Liver (tissue), 9 donors: ENCODE data around the gene ETV3L. TPM values are rescaled to one million over a fixed set of nuclear protein-coding genes. Genes with fewer than 3 reads are reported as not detected.

Source experiments
- DNase-seq: peaks from one replicate; pipeline ENCODE4 v3.0.0-alpha.2; 2017; ENCODE audit warnings: low spot score
- H3K27ac ChIP-seq, 2 donors: one replicate each; pipeline ENCODE4 v1.7.0; 2013; ENCODE audit warnings: inconsistent platforms in 2 of 2, low read length in 2 of 2, control low read depth in 1 of 2, low read depth in 1 of 2, mild to moderate bottlenecking in 1 of 2
- H3K27me3 ChIP-seq, 4 donors: one replicate each; pipeline versions ENCODE4 v1.6.1 to v1.7.0; 2013; ENCODE audit warnings: low read length in 3 of 4, inconsistent platforms in 1 of 4, mild to moderate bottlenecking in 1 of 4, moderate library complexity in 1 of 4; ENCODE audit not compliant: control insufficient read depth in 4 of 4, insufficient read depth in 4 of 4
- H3K36me3 ChIP-seq, 4 donors: one replicate each; pipeline versions ENCODE4 v1.6.1 to v1.7.0; 2013; ENCODE audit warnings: low read length in 3 of 4, mild to moderate bottlenecking in 3 of 4, low read depth in 1 of 4, moderate library complexity in 1 of 4; ENCODE audit not compliant: control insufficient read depth in 4 of 4, insufficient read depth in 3 of 4
- H3K4me1 ChIP-seq, 4 donors: one replicate each; pipeline versions ENCODE4 v1.6.1 to v1.7.0; 2013; ENCODE audit warnings: low read length in 3 of 4, mild to moderate bottlenecking in 3 of 4, moderate library complexity in 1 of 4; ENCODE audit not compliant: control insufficient read depth in 4 of 4, insufficient read depth in 4 of 4
- H3K4me3 ChIP-seq, 3 donors: one replicate each; pipeline versions ENCODE4 v1.6.1 to v1.7.0; 2013; ENCODE audit warnings: low read length in 3 of 3, control low read depth in 1 of 3, low read depth in 1 of 3, mild to moderate bottlenecking in 1 of 3
- H3K9ac ChIP-seq, 2 donors: one replicate each; pipeline ENCODE4 v1.7.0; 2013; ENCODE audit warnings: low read length in 2 of 2, mild to moderate bottlenecking in 2 of 2, moderate library complexity in 2 of 2, control low read depth in 1 of 2, low read depth in 1 of 2
- H3K9me3 ChIP-seq, 4 donors: one replicate each; pipeline versions ENCODE4 v1.6.1 to v1.7.0; 2013; ENCODE audit warnings: low read length in 3 of 4; ENCODE audit not compliant: control insufficient read depth in 4 of 4
- CTCF ChIP-seq: fragments of 150-350 bp; IDR thresholded peaks from 2 replicates; pipeline ENCODE4 v1.5.1; 2017; ENCODE audit warnings: improper control_type of control experiment, low read depth, low read length; ENCODE audit not compliant: missing input control
- EGR1 ChIP-seq, 2 donors: IDR thresholded peaks; 2 replicates each; pipeline ENCODE4 v1.6.1; 2016 to 2018; ENCODE audit warnings: antibody characterized with exemption in 2 of 2, low read depth in 2 of 2
- FOXA1 ChIP-seq: IDR thresholded peaks from 2 replicates; pipeline ENCODE4 v1.6.1; 2016; ENCODE audit warnings: antibody characterized with exemption
- FOXA2 ChIP-seq: IDR thresholded peaks from 2 replicates; pipeline ENCODE4 v1.6.1; 2016; ENCODE audit warnings: antibody characterized with exemption
- HNF4A ChIP-seq, 2 donors: conservative IDR thresholded peaks; 2 replicates each; pipeline ENCODE4 v1.6.1; 2016; ENCODE audit warnings: antibody characterized with exemption in 2 of 2, mild to moderate bottlenecking in 2 of 2
- HNF4G ChIP-seq: IDR thresholded peaks from 2 replicates; pipeline ENCODE4 v1.6.1; 2016; ENCODE audit warnings: antibody characterized with exemption
- JUND ChIP-seq, 2 donors: IDR thresholded peaks; 2 replicates each; pipeline ENCODE4 v1.6.1; 2016; ENCODE audit warnings: antibody characterized with exemption in 2 of 2
- MAX ChIP-seq: IDR thresholded peaks from 2 replicates; pipeline ENCODE4 v1.6.1; 2016; ENCODE audit warnings: antibody characterized with exemption
- SP1 ChIP-seq: IDR thresholded peaks from 2 replicates; pipeline ENCODE4 v1.6.1; 2018; ENCODE audit warnings: antibody characterized with exemption, mild to moderate bottlenecking
- TAF1 ChIP-seq: conservative IDR thresholded peaks from 2 replicates; pipeline ENCODE4 v1.6.1; 2016; ENCODE audit warnings: antibody characterized with exemption, mild to moderate bottlenecking
- YY1 ChIP-seq: IDR thresholded peaks from 2 replicates; pipeline ENCODE4 v1.6.1; 2016; ENCODE audit warnings: antibody characterized with exemption, mild to moderate bottlenecking
- WGBS: extraction: QIAGEN DNeasy Blood & Tissue Kit; methylation state at CpG from one replicate; pipeline ENCODE4 v1.1.7; 2013; 5-methylcytosine and 5-hydroxymethylcytosine counted together
- polyA plus RNA-seq, 2 donors: library from polyadenylated mRNA; stranded (reverse) in 1 of 2; unstranded in 1 of 2; fragments of 200-250 nt in 1 of 2; fragments of >200 nt in 1 of 2; fragmentation: Nextera tagmentation in 1 of 2; extraction: Ambion mirVana in 1 of 2; gene quantifications; one replicate each; pipeline versions ENCODE4 v1.2.1 to v1.2.3, GENCODE V29; 2013 to 2015
- total RNA-seq, 2 donors: library from RNA; depleted of rRNA; stranded (reverse); fragments of >200 nt; gene quantifications; one replicate each; pipeline ENCODE4 v1.2.3, GENCODE V29; 2014
- TF ChIP-seq, protein P1 (sequence below): IDR thresholded peaks from 2 replicates; pipeline ENCODE4 v1.6.1; 2016; ENCODE audit warnings: antibody characterized with exemption
- TF ChIP-seq, protein P2 (sequence below): IDR thresholded peaks from 2 replicates; pipeline ENCODE4 v1.6.1; 2016; ENCODE audit warnings: antibody characterized with exemption, mild to moderate bottlenecking
- TF ChIP-seq, protein P3 (sequence below): IDR thresholded peaks from 2 replicates; pipeline ENCODE4 v1.6.1; 2016; ENCODE audit warnings: antibody characterized with exemption
- donor health status: healthy.
- donor health status: healthy.
- donor health status: healthy.
- donor health status: healthy.
- donor health status: healthy.

Gene ETV3L
- total and polyA plus RNA-seq, 4 donors = not detected

DNA sequence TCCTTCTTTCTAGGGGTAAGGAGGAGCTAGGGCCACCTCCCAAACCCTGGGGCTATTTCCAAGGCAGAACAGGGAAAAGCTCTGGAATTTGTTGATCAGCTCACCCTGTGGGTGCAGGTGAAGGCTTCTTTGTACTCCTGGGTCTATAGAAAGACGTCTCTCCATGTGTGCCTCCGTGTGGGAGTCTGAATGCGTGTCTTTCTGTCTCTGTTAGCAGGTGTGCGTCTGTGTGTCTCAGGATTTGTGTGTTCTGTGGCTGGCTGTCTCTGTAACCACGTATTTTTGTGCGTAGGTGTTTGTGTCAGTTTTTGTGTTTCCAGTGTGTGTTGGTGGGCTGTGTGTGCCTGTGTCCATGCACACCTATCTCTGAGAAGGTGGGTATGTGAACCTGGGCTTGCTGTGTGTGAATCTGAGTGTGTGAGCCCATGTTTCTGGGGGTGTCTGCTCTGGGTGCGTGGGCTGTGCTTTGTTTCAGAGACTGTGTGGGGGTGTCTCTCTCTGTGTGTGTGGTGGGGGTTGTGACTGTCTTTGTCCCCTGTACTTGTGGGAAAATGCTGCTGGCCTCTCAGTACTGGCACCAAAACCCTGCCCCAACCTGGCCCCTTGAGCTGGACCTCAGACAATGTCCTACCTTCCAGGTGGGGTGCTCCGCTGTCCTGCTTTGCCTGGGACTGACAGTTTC is 12.7 kb upstream of the ETV3L start:
- H3K9ac ChIP-seq = no peak overlapping the region
- peaks cover 0 to 5% (median 1%) of the 10 kb centered on the region in 4 donors for H3K4me1 ChIP-seq
- WGBS = 84% methylated on average over 8 of the region's 8 CpGs
- H3K9me3 ChIP-seq = no peaks in the 10 kb centered on the region
- no peak overlapping the region for H3K4me3 ChIP-seq
- TF ChIP-seq YY1 = no peak
- no peak for TF ChIP-seq HNF4G
- TF ChIP-seq TAF1 = no peak
- no peaks in the 10 kb centered on the region for H3K36me3 ChIP-seq
- no peak overlapping the region for H3K27ac ChIP-seq
- H3K27me3 ChIP-seq = peaks cover 0 to 2% (median 2%) of the 10 kb centered on the region in 4 donors
- no peak for DNase-seq

DNA sequence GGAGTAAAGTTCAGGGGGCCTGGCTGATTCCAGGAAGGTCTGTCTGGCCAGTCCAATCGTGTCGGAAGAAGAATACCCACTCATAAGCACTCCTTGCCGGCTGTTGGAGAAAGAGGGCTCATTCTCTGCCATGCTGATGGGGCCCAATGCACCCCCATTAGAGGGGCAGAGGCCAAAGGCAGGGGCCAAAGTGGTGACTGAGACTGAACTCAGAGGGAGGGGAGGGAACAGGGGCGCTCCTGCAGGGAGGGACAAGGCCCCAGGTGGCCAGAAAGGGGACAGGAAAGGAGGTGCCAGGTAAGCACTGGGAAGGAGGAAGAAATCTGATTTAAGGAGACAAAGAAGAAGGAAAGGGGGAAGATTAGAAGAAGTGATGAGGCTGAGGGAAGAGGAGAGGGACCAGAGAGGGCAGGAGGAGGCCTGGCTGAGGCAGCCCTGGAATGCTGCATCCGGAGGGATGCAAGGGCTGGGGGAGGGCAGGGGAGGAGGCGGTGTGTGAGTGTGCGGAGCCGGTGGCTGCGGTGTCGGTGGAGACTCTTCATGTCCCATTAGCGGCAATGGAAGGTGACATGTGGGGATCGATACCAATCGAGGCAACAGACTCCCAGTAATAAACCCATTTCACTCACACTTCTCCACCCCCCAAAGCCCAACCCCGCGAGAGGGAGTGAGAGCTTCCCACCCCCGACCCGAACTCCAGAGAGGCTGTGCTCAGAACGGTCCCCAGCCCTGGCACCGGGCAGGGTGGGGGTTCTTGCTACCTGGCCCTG is 12.0 kb upstream of the ETV3L start:
- Histone ChIP-seq H3K9me3 (no peaks in the 10 kb centered on the region), H3K9ac (no peak overlapping the region), H3K27me3 (peaks cover 0 to 5% (median 2%) of the 10 kb centered on the region in 4 donors), H3K4me1 (peaks cover 0 to 5% (median 1%) of the 10 kb centered on the region in 4 donors), H3K4me3 (no peak overlapping the region), H3K27ac (no peak overlapping the region), H3K36me3 (no peaks in the 10 kb centered on the region)
- DNase-seq = no peak
- 61% methylated on average over 19 of the region's 19 CpGs for WGBS
- TF ChIP-seq, protein P1, sequence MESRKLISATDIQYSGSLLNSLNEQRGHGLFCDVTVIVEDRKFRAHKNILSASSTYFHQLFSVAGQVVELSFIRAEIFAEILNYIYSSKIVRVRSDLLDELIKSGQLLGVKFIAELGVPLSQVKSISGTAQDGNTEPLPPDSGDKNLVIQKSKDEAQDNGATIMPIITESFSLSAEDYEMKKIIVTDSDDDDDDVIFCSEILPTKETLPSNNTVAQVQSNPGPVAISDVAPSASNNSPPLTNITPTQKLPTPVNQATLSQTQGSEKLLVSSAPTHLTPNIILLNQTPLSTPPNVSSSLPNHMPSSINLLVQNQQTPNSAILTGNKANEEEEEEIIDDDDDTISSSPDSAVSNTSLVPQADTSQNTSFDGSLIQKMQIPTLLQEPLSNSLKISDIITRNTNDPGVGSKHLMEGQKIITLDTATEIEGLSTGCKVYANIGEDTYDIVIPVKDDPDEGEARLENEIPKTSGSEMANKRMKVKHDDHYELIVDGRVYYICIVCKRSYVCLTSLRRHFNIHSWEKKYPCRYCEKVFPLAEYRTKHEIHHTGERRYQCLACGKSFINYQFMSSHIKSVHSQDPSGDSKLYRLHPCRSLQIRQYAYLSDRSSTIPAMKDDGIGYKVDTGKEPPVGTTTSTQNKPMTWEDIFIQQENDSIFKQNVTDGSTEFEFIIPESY = no peak
- no peak for TF ChIP-seq CTCF

DNA sequence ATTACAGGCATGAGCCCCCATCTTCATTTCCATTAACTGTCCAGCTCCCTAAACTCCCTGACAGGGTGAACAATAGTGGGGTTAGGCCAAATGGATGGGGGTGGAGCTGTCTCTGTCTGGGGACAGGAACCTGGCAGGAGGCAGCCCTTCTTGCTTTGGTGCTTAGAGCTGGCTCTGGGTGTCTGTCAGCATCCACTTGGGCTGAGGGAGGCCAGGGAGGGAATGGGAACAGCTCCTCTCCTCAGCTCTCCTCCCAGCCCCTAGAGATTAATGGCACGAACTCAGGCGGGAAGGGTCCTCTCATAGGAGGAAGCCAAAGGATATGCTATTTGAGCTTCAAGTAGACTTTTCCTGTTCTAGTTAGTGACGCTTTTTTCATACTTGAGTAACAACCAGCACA is 11.1 kb upstream of the ETV3L start:
- no peak overlapping the region for H3K4me3 ChIP-seq
- DNase-seq = no peak
- H3K4me1 ChIP-seq = peaks cover 0 to 5% (median 1%) of the 10 kb centered on the region in 4 donors
- 91% methylated on average over 3 of the region's 3 CpGs for WGBS
- no peaks in the 10 kb centered on the region for H3K9me3 ChIP-seq
- no peak overlapping the region for H3K9ac ChIP-seq
- H3K27me3 ChIP-seq = peaks cover 0 to 5% (median 2%) of the 10 kb centered on the region in 4 donors
- no peak overlapping the region for H3K27ac ChIP-seq
- no peaks in the 10 kb centered on the region for H3K36me3 ChIP-seq
- no peak for TF ChIP-seq FOXA2
- TF ChIP-seq, protein P2, sequence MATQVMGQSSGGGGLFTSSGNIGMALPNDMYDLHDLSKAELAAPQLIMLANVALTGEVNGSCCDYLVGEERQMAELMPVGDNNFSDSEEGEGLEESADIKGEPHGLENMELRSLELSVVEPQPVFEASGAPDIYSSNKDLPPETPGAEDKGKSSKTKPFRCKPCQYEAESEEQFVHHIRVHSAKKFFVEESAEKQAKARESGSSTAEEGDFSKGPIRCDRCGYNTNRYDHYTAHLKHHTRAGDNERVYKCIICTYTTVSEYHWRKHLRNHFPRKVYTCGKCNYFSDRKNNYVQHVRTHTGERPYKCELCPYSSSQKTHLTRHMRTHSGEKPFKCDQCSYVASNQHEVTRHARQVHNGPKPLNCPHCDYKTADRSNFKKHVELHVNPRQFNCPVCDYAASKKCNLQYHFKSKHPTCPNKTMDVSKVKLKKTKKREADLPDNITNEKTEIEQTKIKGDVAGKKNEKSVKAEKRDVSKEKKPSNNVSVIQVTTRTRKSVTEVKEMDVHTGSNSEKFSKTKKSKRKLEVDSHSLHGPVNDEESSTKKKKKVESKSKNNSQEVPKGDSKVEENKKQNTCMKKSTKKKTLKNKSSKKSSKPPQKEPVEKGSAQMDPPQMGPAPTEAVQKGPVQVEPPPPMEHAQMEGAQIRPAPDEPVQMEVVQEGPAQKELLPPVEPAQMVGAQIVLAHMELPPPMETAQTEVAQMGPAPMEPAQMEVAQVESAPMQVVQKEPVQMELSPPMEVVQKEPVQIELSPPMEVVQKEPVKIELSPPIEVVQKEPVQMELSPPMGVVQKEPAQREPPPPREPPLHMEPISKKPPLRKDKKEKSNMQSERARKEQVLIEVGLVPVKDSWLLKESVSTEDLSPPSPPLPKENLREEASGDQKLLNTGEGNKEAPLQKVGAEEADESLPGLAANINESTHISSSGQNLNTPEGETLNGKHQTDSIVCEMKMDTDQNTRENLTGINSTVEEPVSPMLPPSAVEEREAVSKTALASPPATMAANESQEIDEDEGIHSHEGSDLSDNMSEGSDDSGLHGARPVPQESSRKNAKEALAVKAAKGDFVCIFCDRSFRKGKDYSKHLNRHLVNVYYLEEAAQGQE = no peak
- TF ChIP-seq, protein P3, sequence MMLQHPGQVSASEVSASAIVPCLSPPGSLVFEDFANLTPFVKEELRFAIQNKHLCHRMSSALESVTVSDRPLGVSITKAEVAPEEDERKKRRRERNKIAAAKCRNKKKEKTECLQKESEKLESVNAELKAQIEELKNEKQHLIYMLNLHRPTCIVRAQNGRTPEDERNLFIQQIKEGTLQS = no peak
- TF ChIP-seq CTCF = no peak
- no peak for TF ChIP-seq TAF1
- no peak for TF ChIP-seq FOXA1
- TF ChIP-seq SP1 = no peak
- TF ChIP-seq HNF4A (conservative IDR thresholded peaks at IDR 0.05) = no peak
- TF ChIP-seq YY1 = no peak
- TF ChIP-seq JUND (IDR thresholded peaks at IDR 0.05) = no peak
- TF ChIP-seq HNF4G = no peak
- TF ChIP-seq MAX = no peak
- no peak for TF ChIP-seq EGR1 (IDR thresholded peaks at IDR 0.05; ENCODE audit: low read depth in 2 of 2)
